Stimulated activated memory B cell treated with anti-CD40 and anti-IgM and Interleukin-4, amounts not matched to agents 10 μg/mL and 1 μg/mL and 100 μg/mL, for 72 hours (primary cell): Measurements from ENCODE around the gene SAMD5.

ENCODE experiments used
- ATAC-seq: fragments of 150-1000 bp; cut with Tn5 transposase; 2 replicates; pipeline ENCODE4 v1.10.0; 2021
- H3K27ac Mint-ChIP-seq: one replicate; pipeline ENCODE4 v1.8.0; 2022; ENCODE audit warnings: mild to moderate bottlenecking, mixed read lengths
- H3K27me3 Mint-ChIP-seq: one replicate; pipeline ENCODE4 v1.8.0; 2022; ENCODE audit warnings: mixed read lengths
- H3K36me3 Mint-ChIP-seq: one replicate; pipeline ENCODE4 v1.8.0; 2022; ENCODE audit warnings: mixed read lengths
- H3K4me1 Mint-ChIP-seq: one replicate; pipeline ENCODE4 v1.8.0; 2022; ENCODE audit warnings: mixed read lengths
- H3K4me3 Mint-ChIP-seq: one replicate; pipeline ENCODE4 v1.8.0; 2022; ENCODE audit warnings: mild to moderate bottlenecking, moderate library complexity, mixed read lengths
- H3K9me3 Mint-ChIP-seq: one replicate; pipeline ENCODE4 v1.8.0; 2022; ENCODE audit warnings: mixed read lengths

SAMD5 gene

DNA sequence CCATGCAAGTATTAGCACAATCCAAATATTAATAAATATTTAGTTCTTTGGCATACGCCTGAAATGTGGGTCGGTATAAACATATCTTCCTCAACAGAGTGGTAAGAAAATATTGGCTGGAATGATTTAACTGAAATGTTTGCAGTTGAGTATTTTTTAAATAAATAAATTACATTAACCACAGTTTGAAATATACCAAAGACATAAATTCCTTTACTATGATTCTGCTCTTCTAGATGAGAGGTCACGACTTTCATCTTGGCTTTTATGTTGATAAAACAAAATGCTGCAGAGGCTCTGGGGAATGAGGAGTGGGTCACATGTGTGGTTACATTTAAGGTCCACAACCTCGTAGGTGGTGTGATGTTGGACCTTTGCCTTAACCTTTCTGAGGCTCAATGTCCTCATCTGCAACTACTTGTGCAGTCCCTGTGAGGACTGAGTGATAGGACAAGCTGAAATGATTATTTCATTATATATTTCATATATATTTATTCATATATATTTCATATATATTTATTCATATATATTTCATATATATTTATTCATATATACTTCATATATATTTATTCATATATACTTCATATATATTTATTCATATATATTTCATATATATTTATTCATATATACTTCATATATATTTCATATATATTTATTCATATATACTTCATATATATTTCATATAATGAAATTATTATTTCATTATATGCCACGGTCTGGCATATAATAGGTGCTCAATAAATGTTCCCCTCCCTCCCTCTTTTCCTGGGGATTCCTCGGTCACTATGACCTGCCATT, 107.4 kb downstream of the SAMD5 start:
- Mint-ChIP-seq H3K4me1 (no peaks in the 10 kb centered on the region), H3K9me3 (no peaks in the 10 kb centered on the region), H3K36me3 (no peaks in the 10 kb centered on the region), H3K27me3 (no peaks in the 10 kb centered on the region), H3K27ac (no peak overlapping the region), H3K4me3 (no peak overlapping the region)
- no peak for ATAC-seq

DNA sequence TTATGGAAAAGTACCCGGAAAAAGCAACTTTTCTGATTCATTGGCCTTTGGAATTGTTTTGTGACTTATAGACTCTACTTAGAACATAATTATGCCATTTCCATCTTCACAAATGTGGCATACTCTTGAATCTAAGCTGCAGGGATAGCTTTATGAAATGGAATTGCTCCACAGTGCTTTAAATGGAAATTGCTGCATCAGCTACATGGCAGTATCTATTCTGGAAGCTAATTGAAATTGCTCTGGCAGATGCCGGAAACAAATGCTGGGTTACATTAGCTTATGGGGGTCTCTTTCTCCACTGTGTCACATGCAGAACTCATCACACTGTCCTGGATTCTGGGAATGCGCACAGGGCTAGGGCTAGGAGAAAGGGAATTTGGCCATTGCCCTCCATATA, 108.9 kb downstream of the SAMD5 start:
- ATAC-seq: no peak
- no peaks in the 10 kb centered on the region for H3K4me1 Mint-ChIP-seq
- H3K9me3 Mint-ChIP-seq: no peaks in the 10 kb centered on the region
- H3K27me3 Mint-ChIP-seq: no peaks in the 10 kb centered on the region
- H3K36me3 Mint-ChIP-seq: no peaks in the 10 kb centered on the region
- no peak overlapping the region for H3K27ac Mint-ChIP-seq
- H3K4me3 Mint-ChIP-seq: no peak overlapping the region

DNA sequence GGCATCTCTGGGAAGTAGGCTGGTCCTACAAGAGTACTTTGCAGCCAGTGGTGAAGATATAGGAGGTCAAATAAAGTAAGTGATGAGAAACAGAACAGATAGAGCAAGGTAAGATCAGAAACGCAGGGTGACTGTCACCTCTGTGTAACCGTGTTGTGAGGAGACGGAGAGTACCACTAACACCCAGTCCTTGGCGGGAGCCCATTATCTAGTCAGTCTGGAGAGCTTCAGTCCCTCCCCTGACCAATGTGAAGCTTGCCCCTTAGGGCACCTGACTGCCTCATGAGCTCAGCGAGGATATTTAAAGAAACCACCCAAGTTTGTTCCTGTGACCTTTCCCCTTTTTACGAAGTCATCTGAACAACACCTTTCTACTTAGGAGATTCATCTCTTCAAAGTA, 110.0 kb downstream of the SAMD5 start:
- Mint-ChIP-seq H3K4me3 (no peak overlapping the region), H3K27ac (no peak overlapping the region), H3K36me3 (no peaks in the 10 kb centered on the region), H3K9me3 (no peaks in the 10 kb centered on the region), H3K4me1 (no peaks in the 10 kb centered on the region), H3K27me3 (no peaks in the 10 kb centered on the region)
- ATAC-seq: peak; percentile 11

DNA sequence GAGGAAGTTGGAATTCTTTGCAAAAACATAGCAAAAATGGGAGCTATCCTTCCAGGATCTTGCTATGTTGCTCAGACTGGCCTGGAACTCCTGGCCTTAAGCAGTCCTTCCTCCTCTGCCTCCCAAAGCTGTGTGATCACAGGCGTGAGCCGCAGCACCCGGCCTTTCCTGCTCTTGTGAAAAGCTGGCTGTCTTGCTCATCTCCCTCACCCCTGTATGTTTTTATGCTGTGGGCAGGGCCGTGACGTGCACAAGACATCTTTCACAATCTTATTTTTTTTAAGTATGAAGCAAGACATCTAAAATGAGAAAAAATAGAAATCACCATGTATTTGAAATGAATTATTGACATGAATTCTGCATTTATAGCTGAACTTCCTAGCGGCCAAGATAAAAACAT, 110.4 kb downstream of the SAMD5 start:
- Mint-ChIP-seq H3K36me3 (no peaks in the 10 kb centered on the region), H3K27ac (no peak overlapping the region)
- ATAC-seq: no peak

More for the DNA sequence above, 110.4 kb downstream of the SAMD5 start:
- no peak overlapping the region for H3K4me3 Mint-ChIP-seq
- no peaks in the 10 kb centered on the region for H3K4me1 Mint-ChIP-seq
- no peaks in the 10 kb centered on the region for H3K9me3 Mint-ChIP-seq
- no peaks in the 10 kb centered on the region for H3K27me3 Mint-ChIP-seq
